K562 (cell line): ENCODE measurements around the gene TRIM37. TPM values are rescaled to one million over a fixed set of nuclear protein-coding genes. Genes with fewer than 3 reads are reported as not detected.

Source experiments
- ATAC-seq: fragments of 200-7000 bp; cut with Tn5 transposase; 3 replicates; pipeline ENCODE4 v1.9.1; 2020; ENCODE audit warnings: moderate library complexity
- BruUV-seq: library from RNA; stranded (reverse); fragments of 400-500 nt; replicated peaks from 2 replicates; lab custom pipeline; 2021; lab: Mats Ljungman, UMichigan
- CTCF ChIA-PET: fragments of 300-600 bp; formaldehyde crosslinking; extraction: SDS; loops from one replicate; lab custom pipeline; 2021; ENCODE audit warnings: low intra/inter-chr PET ratio; lab: Yijun Ruan, JAX
- POLR2A ChIA-PET: fragments of 300-600, 350-650 bp; sonication (Branson Sonifier 250); formaldehyde crosslinking; extraction: SDS; loops from one replicate; lab custom pipeline; 2021; ENCODE audit warnings: antibody characterized with exemption, inconsistent platforms; lab: Yijun Ruan, JAX
- DNase-seq, 4 experiments: peaks; one replicate each; pipeline versions ENCODE4 v3.0.0 to v3.0.0-alpha.2; 2011 to 2018; ENCODE audit warnings: low spot score in 3 of 4, mixed read lengths in 3 of 4; ENCODE audit errors: extremely low read depth in 1 of 4
- FAIRE-seq: peaks from 2 replicates; lab custom pipeline; 2011; peaks lifted over from hg19 to GRCh38; lab: Jason Lieb, UNC
- H2AFZ ChIP-seq: 2 replicates; pipeline ENCODE4 v1.6.0; 2011; ENCODE audit warnings: low read depth, low read length, control low read depth, inconsistent platforms
- H3K27ac ChIP-seq: fragments of 200-600 bp; 3 replicates; pipeline ENCODE4 v1.8.0; 2011; ENCODE audit warnings: low read depth, mild to moderate bottlenecking, control low read depth, inconsistent platforms, low read length, moderate library complexity, mixed read lengths; ENCODE audit errors: extremely low read depth
- H3K27me3 ChIP-seq, 2 experiments: fragments of 300-600 bp in 1 of 2; 2 replicates in 1 of 2; 3 replicates in 1 of 2; pipeline versions ENCODE4 v1.6.0 to v1.8.0; 2011; ENCODE audit warnings: inconsistent platforms in 2 of 2, low read length in 2 of 2, mild to moderate bottlenecking in 1 of 2, mixed read lengths in 1 of 2, moderate library complexity in 1 of 2; ENCODE audit not compliant: control insufficient read depth in 2 of 2, insufficient read depth in 2 of 2
- H3K36me3 ChIP-seq: fragments of 300-600 bp; 3 replicates; pipeline ENCODE4 v1.8.0; 2011; ENCODE audit warnings: mild to moderate bottlenecking, low read length, inconsistent platforms; ENCODE audit not compliant: control insufficient read depth, insufficient read depth
- H3K4me1 ChIP-seq, 2 experiments: fragments of 200-600 bp in 1 of 2; replicated peaks in 1 of 2; 2 replicates in 1 of 2; 3 replicates in 1 of 2; pipeline versions ENCODE4 v1.5.1 to v1.8.0; 2011; ENCODE audit warnings: inconsistent platforms in 2 of 2, low read length in 2 of 2, mild to moderate bottlenecking in 1 of 2, mixed read lengths in 1 of 2, moderate library complexity in 1 of 2; ENCODE audit not compliant: control insufficient read depth in 2 of 2, insufficient read depth in 2 of 2
- H3K4me2 ChIP-seq: 2 replicates; pipeline ENCODE4 v1.6.1; 2011; ENCODE audit warnings: low read length, control low read depth, inconsistent platforms, mixed read lengths; ENCODE audit not compliant: insufficient read depth
- H3K4me3 ChIP-seq: fragments of 200-600 bp; sonication (generic), shearing (Covaris generic); 2 replicates; pipeline ENCODE4 v1.5.1; 2016; ENCODE audit warnings: control low read depth, inconsistent platforms
- H3K79me2 ChIP-seq: fragments of 200-600 bp; 3 replicates; pipeline ENCODE4 v1.8.0; 2011; ENCODE audit warnings: low read length, inconsistent platforms; ENCODE audit not compliant: control insufficient read depth, insufficient read depth
- H3K9ac ChIP-seq, 2 experiments: 2 replicates each; pipeline versions ENCODE4 v1.6.0 to v1.6.1; 2011; ENCODE audit warnings: low read depth in 2 of 2, low read length in 2 of 2, control low read depth in 1 of 2, inconsistent platforms in 1 of 2, mild to moderate bottlenecking in 1 of 2, mixed read lengths in 1 of 2; ENCODE audit not compliant: insufficient read depth in 1 of 2
- H3K9me1 ChIP-seq: one replicate; pipeline ENCODE4 v1.6.0; 2011; ENCODE audit warnings: inconsistent platforms, mild to moderate bottlenecking, low read length, moderate library complexity; ENCODE audit not compliant: control insufficient read depth, insufficient read depth
- H3K9me3 ChIP-seq: replicated peaks from 2 replicates; pipeline ENCODE4 v1.5.1; 2011; ENCODE audit warnings: low read depth, low read length, inconsistent platforms; ENCODE audit not compliant: control insufficient read depth, insufficient read depth
- H4K20me1 ChIP-seq: replicated peaks from 2 replicates; pipeline ENCODE4 v1.6.1; 2011; ENCODE audit warnings: low read length, inconsistent platforms, mixed read lengths; ENCODE audit not compliant: control insufficient read depth, insufficient read depth
- RFX1 ChIP-seq: fragments of 450-650 bp; IDR thresholded peaks from 2 replicates; pipeline ENCODE4 v1.6.1; 2016; ENCODE audit warnings: mild to moderate bottlenecking, moderate library complexity
- ZBTB11 ChIP-seq, 3 experiments: fragments of 200-800 bp in 1 of 3; fragments of 250-450 bp in 1 of 3; fragments of 450-650 bp in 1 of 3; sonication (Bioruptor Pico) in 1 of 3; sonication (Bioruptor generic) in 1 of 3; formaldehyde crosslinking in 1 of 3; IDR thresholded peaks; 2 replicates each; pipeline versions ENCODE4 v1.6.1 to v1.8.0; 2016 to 2022; ENCODE audit warnings: mild to moderate bottlenecking in 2 of 3, missing genetic modification characterization in 2 of 3, missing compliant biosample characterization in 1 of 3, moderate library complexity in 1 of 3
- WGBS: fragments of 100-300 bp; shearing (Covaris generic); methylation state at CpG from one replicate; pipeline ENCODE4 v1.1.6; 2016; ENCODE audit warnings: low coverage, mixed read lengths; ENCODE audit not compliant: insufficient coverage; ENCODE audit errors: missing lambda C conversion rate; 5-methylcytosine and 5-hydroxymethylcytosine counted together
- in situ Hi-C: fragments of 300-500 bp; cut with MboI; formaldehyde crosslinking; loops from 4 replicates; pipeline ENCODE4 v1.15.0; 2018; ENCODE audit warnings: inconsistent platforms, mixed read lengths
- intact Hi-C: fragments of 100-400 bp; cut with micrococcal nuclease; formaldehyde crosslinking; loops from 2 replicates; pipeline ENCODE4 v1.14.2; 2022
- polyA plus RNA-seq, 8 experiments: library from polyadenylated mRNA; depleted of rRNA in 4 of 8; stranded (reverse) in 5 of 8; unstranded in 3 of 8; fragments of >200 nt; fragmentation: Nextera tagmentation in 2 of 8; fragmentation: Illumina TruSeq in 1 of 8; extraction: Ambion mirVana in 2 of 8; extraction: Trizol in 1 of 8; gene quantifications; 2 replicates each; pipeline versions ENCODE4 v1.2.1 to v1.2.3, GENCODE V29; 2011 to 2014; ENCODE audit warnings: inconsistent platforms in 1 of 8, missing spikeins in 1 of 8
- total RNA-seq, 7 experiments: library from RNA; depleted of rRNA in 6 of 7; stranded (reverse); fragments of >200 nt in 6 of 7; fragmentation: Illumina TruSeq in 2 of 7; extraction: Trizol in 2 of 7; gene quantifications; 2 replicates each; pipeline versions ENCODE4 v1.2.1 to v1.2.3, GENCODE V29; 2011 to 2021; ENCODE audit warnings: low replicate concordance in 1 of 7
- TF ChIP-seq, protein P1 (sequence below): fragments of 250-450 bp; sonication (Bioruptor Pico); IDR thresholded peaks from 2 replicates; pipeline ENCODE4 v1.8.0; 2022; ENCODE audit warnings: inconsistent platforms, mild to moderate bottlenecking, moderate library complexity, borderline replicate concordance

TRIM37 gene
- total and polyA plus RNA-seq, 9 of the 15 experiments (the other 6 are each of a cell fraction or from before 2014, with no cell fraction given): 4.5 to 31.4 (median 23.8) TPM

- WGBS: 78% methylated on average over 1 of the region's 1 CpG
- intact Hi-C loops (no loop called here), in situ Hi-C loops (no loop called here)
- ChIA-PET POLR2A (interaction anchor here (0.7 kb wide), 1 partner anchor 267 kb away, joined by 4 read pairs; no protein-coding TSS in a partner anchor), CTCF (no interaction called here)
- H3K4me1 ChIP-seq: no peaks in the 10 kb centered on the region
- no peak overlapping the region for H3K9ac ChIP-seq
- H3K4me3 ChIP-seq: no peak overlapping the region
- no peaks in the 10 kb centered on the region for H3K27me3 ChIP-seq
- H3K4me2 ChIP-seq: no peak overlapping the region
- DNase-seq: no peak
- no peak for FAIRE-seq
- no peak overlapping the region for H2AFZ ChIP-seq
- no peak for ATAC-seq
- no peaks in the 10 kb centered on the region for H3K9me3 ChIP-seq
- peak in 1 of 3 experiments; percentile 14; a peak in 1 of 6 replicates for TF ChIP-seq ZBTB11 (CRISPR knock-in tag; IDR thresholded peaks at IDR 0.05)
- TF ChIP-seq, protein P1, sequence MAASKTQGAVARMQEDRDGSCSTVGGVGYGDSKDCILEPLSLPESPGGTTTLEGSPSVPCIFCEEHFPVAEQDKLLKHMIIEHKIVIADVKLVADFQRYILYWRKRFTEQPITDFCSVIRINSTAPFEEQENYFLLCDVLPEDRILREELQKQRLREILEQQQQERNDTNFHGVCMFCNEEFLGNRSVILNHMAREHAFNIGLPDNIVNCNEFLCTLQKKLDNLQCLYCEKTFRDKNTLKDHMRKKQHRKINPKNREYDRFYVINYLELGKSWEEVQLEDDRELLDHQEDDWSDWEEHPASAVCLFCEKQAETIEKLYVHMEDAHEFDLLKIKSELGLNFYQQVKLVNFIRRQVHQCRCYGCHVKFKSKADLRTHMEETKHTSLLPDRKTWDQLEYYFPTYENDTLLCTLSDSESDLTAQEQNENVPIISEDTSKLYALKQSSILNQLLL (CRISPR knock-in tag): no peak
- no peak for TF ChIP-seq RFX1
- no peaks in the 10 kb centered on the region for H3K79me2 ChIP-seq
- H4K20me1 ChIP-seq: no peaks in the 10 kb centered on the region
- H3K27ac ChIP-seq: no peak overlapping the region
- peaks cover 70% of the 10 kb centered on the region for H3K36me3 ChIP-seq
- H3K9me1 ChIP-seq: no peaks in the 10 kb centered on the region
- BruUV-seq: no TSS peak
Observed at GRCh38 chr17:59049798-59050197, 56.9 kb downstream of the TRIM37 start.
